HUES64 (cell line): ENCODE results near the gene OR1F1.
"Not testable (repeated sequence)": the region's sequence is repeated elsewhere in the genome, so short reads cannot be mapped to it uniquely, and the experiment has no call there.

Source experiments
- H3K27ac ChIP-seq: 2 replicates; pipeline ENCODE4 v1.7.0; 2013; ENCODE audit warnings: low read depth, low read length, inconsistent platforms
- H3K27me3 ChIP-seq: 2 replicates; pipeline ENCODE4 v1.6.1; 2013; ENCODE audit warnings: mild to moderate bottlenecking, low read length; ENCODE audit not compliant: insufficient read depth
- H3K36me3 ChIP-seq: 2 replicates; pipeline ENCODE4 v1.6.1; 2013; ENCODE audit warnings: mild to moderate bottlenecking, low read length; ENCODE audit not compliant: insufficient read depth
- H3K4me1 ChIP-seq: 2 replicates; pipeline ENCODE4 v1.6.1; 2013; ENCODE audit warnings: mild to moderate bottlenecking, low read length, moderate library complexity; ENCODE audit not compliant: insufficient read depth
- H3K4me3 ChIP-seq: 2 replicates; pipeline ENCODE4 v1.5.1; 2013; ENCODE audit warnings: mild to moderate bottlenecking, low read length, moderate library complexity
- H3K9ac ChIP-seq: 2 replicates; pipeline ENCODE4 v1.6.1; 2013; ENCODE audit warnings: mild to moderate bottlenecking, low read depth, low read length
- H3K9me3 ChIP-seq: 2 replicates; pipeline ENCODE4 v1.6.1; 2013; ENCODE audit warnings: low read depth, low read length; ENCODE audit not compliant: insufficient read depth
- WGBS: fragments of 150-250, 120-280 bp; methylation state at CpG from one replicate; pipeline ENCODE4 v1.1.7; 2013; ENCODE audit warnings: missing lambda C conversion rate; 5-methylcytosine and 5-hydroxymethylcytosine counted together

The OR1F1 gene

GRCh38 chr16:3192476-3193019 is 4.5 kb downstream of the OR1F1 start:
- peaks cover 46% of the 10 kb centered on the region for H3K27me3 ChIP-seq
- H3K36me3 ChIP-seq: no peaks in the 10 kb centered on the region
- no peak overlapping the region for H3K9ac ChIP-seq
- peaks cover 3% of the 10 kb centered on the region; the same call in 1 of the 2 replicates for H3K4me1 ChIP-seq
- H3K27ac ChIP-seq: no peak overlapping the region
- H3K9me3 ChIP-seq: no peaks in the 10 kb centered on the region
- H3K4me3 ChIP-seq: no peak overlapping the region
- WGBS: 91% methylated on average over 36 of the region's 36 CpGs

- H3K4me1 ChIP-seq: peaks cover 3% of the 10 kb centered on the region; the same call in 1 of the 2 replicates
- no peaks in the 10 kb centered on the region for H3K36me3 ChIP-seq
- 91% methylated on average over 49 of the region's 49 CpGs for WGBS
- H3K4me3 ChIP-seq: no peak overlapping the region
- peaks cover 48% of the 10 kb centered on the region for H3K27me3 ChIP-seq
- no peaks in the 10 kb centered on the region for H3K9me3 ChIP-seq
- no peak overlapping the region for H3K9ac ChIP-seq
- H3K27ac ChIP-seq: no peak overlapping the region
Measured at GRCh38 chr16:3193221-3194212, 5.5 kb downstream of the OR1F1 start.

- Histone ChIP-seq H3K27me3 (peaks cover 36% of the 10 kb centered on the region), H3K4me1 (peaks cover 1% of the 10 kb centered on the region; the same call in 1 of the 2 replicates), H3K9ac (no peak overlapping the region), H3K9me3 (no peaks in the 10 kb centered on the region), H3K4me3 (no peak overlapping the region), H3K36me3 (no peaks in the 10 kb centered on the region), H3K27ac (no peak overlapping the region)
- WGBS: 92% methylated on average over 20 of the region's 20 CpGs
Measured at GRCh38 chr16:3194792-3195191, 6.8 kb downstream of the OR1F1 start.

GRCh38 chr16:3195975-3196374 is 8.0 kb downstream of the OR1F1 start:
- H3K27ac ChIP-seq: no peak overlapping the region
- H3K27me3 ChIP-seq: peaks cover 24% of the 10 kb centered on the region
- WGBS: 46% methylated on average over 9 of the region's 10 CpGs
- no peak overlapping the region for H3K4me3 ChIP-seq
- no peaks in the 10 kb centered on the region for H3K9me3 ChIP-seq
- no peak overlapping the region for H3K9ac ChIP-seq
- no peaks in the 10 kb centered on the region for H3K36me3 ChIP-seq
- H3K4me1 ChIP-seq: no peaks in the 10 kb centered on the region

- H3K9ac ChIP-seq, H3K27ac ChIP-seq, H3K4me3 ChIP-seq, H3K36me3 ChIP-seq, H3K9me3 ChIP-seq, H3K4me1 ChIP-seq: not testable (repeated sequence)
- WGBS: 49% methylated on average over 3 of the region's 3 CpGs
- H3K27me3 ChIP-seq: peaks cover 17% of the 10 kb centered on the region
Measured at GRCh38 chr16:3197694-3198333, 9.8 kb downstream of the OR1F1 start.

- Histone ChIP-seq H3K36me3 (no peaks in the 10 kb centered on the region), H3K9me3 (no peaks in the 10 kb centered on the region), H3K4me1 (no peaks in the 10 kb centered on the region), H3K27me3 (peaks cover 17% of the 10 kb centered on the region), H3K9ac (no peak overlapping the region), H3K4me3 (no peak overlapping the region), H3K27ac (no peak overlapping the region)
- 86% methylated on average over 13 of the region's 13 CpGs for WGBS
Measured at GRCh38 chr16:3198334-3199072, 10.5 kb downstream of the OR1F1 start.

GRCh38 chr16:3202903-3203539 is 15.0 kb downstream of the OR1F1 start:
- no peaks in the 10 kb centered on the region for H3K4me1 ChIP-seq
- WGBS: 66% methylated on average over 6 of the region's 6 CpGs
- peaks cover 10% of the 10 kb centered on the region for H3K27me3 ChIP-seq
- no peak overlapping the region for H3K4me3 ChIP-seq
- H3K9ac ChIP-seq: no peak overlapping the region
- no peak overlapping the region for H3K27ac ChIP-seq
- no peaks in the 10 kb centered on the region for H3K36me3 ChIP-seq
- peaks cover 20% of the 10 kb centered on the region; the same call in 1 of the 2 replicates for H3K9me3 ChIP-seq

GRCh38 chr16:3205939-3206338 is 17.9 kb downstream of the OR1F1 start:
- H3K27ac ChIP-seq, H3K36me3 ChIP-seq, H3K27me3 ChIP-seq, H3K9ac ChIP-seq, H3K4me1 ChIP-seq, H3K4me3 ChIP-seq: not testable (repeated sequence)
- H3K9me3 ChIP-seq: peaks cover 28% of the 10 kb centered on the region; the same call in 1 of the 2 replicates
- 72% methylated on average over 3 of the region's 3 CpGs for WGBS

- 59% methylated on average over 19 of the region's 19 CpGs for WGBS
Measured at GRCh38 chr16:3207086-3207953, 19.3 kb downstream of the OR1F1 start.

GRCh38 chr16:3212006-3212405 is 24.0 kb downstream of the OR1F1 start:
- H3K4me3 ChIP-seq: no peak overlapping the region
- H3K4me1 ChIP-seq: no peaks in the 10 kb centered on the region
- peaks cover 31% of the 10 kb centered on the region for H3K9me3 ChIP-seq
- WGBS: 83% methylated on average over 3 of the region's 3 CpGs
- H3K36me3 ChIP-seq: no peaks in the 10 kb centered on the region
- H3K27me3 ChIP-seq: no peaks in the 10 kb centered on the region
- H3K27ac ChIP-seq: no peak overlapping the region
- no peak overlapping the region for H3K9ac ChIP-seq

More at GRCh38 chr16:3207086-3207953, 19.3 kb downstream of the OR1F1 start:
- Histone ChIP-seq H3K9me3 (peaks cover 33% of the 10 kb centered on the region), H3K9ac (no peak overlapping the region), H3K4me3 (no peak overlapping the region), H3K36me3 (no peaks in the 10 kb centered on the region), H3K4me1 (no peaks in the 10 kb centered on the region), H3K27me3 (no peaks in the 10 kb centered on the region), H3K27ac (no peak overlapping the region)
